Measurements from ENCODE around the gene PLA2G12A. TPM values are rescaled to one million over a fixed set of nuclear protein-coding genes. Genes with fewer than 3 reads are reported as not detected.

Gene PLA2G12A
- total and polyA plus RNA-seq, 9 of the 15 experiments (the other 6 are each of a cell fraction or from before 2014, with no cell fraction given) = 24.2 to 226 (median 80.5) TPM

GRCh38 chr4:109702950-109703663 is 26.8 kb downstream of the PLA2G12A start, which contains the start of gene CASP6 (continued):
- TF ChIP-seq CTCF (IDR thresholded peaks at IDR 0.05 in 2 of 3, conservative IDR thresholded peaks at IDR 0.05 in 1 of 3; ENCODE audit: insufficient read depth in 2 of 3, low read depth in 1 of 3, low read length in 3 of 3) (peak; percentile 76 to 86 (median 77)), TFE3 (CRISPR knock-in tag; IDR thresholded peaks at IDR 0.05) (no peak), RNF219 (CRISPR knock-in tag; IDR thresholded peaks at IDR 0.05) (no peak), E4F1 (CRISPR knock-in tag; IDR thresholded peaks at IDR 0.05; ENCODE audit: borderline replicate concordance) (no peak), ERF (CRISPR knock-in tag; IDR thresholded peaks at IDR 0.05) (peak; percentile 42; the same call in 1 of the 2 replicates), SMARCE1 (IDR thresholded peaks at IDR 0.05) (no peak), ZBTB2 (IDR thresholded peaks at IDR 0.05) (0 out of 2 replicates have a peak, but pooled peaks have one; percentile 21), MAX (CRISPR knock-in tag; IDR thresholded peaks at IDR 0.05) (no peak), ZNF408 (CRISPR knock-in tag; IDR thresholded peaks at IDR 0.05; ENCODE audit: low read depth) (no peak), ZNF316 (IDR thresholded peaks at IDR 0.05) (no peak), L3MBTL2 (IDR thresholded peaks at IDR 0.05) (peak; percentile 75), BRF2 (IDR thresholded peaks at IDR 0.05; ENCODE audit: borderline replicate concordance, insufficient read depth, insufficient read length) (no peak), DLX4 (CRISPR knock-in tag; IDR thresholded peaks at IDR 0.05) (no peak), DIDO1 (tag; IDR thresholded peaks at IDR 0.05; ENCODE audit: low read depth) (no peak)

Measured in K562 (cell line).